ENCODE measurements around the gene TARM1.

DNA sequence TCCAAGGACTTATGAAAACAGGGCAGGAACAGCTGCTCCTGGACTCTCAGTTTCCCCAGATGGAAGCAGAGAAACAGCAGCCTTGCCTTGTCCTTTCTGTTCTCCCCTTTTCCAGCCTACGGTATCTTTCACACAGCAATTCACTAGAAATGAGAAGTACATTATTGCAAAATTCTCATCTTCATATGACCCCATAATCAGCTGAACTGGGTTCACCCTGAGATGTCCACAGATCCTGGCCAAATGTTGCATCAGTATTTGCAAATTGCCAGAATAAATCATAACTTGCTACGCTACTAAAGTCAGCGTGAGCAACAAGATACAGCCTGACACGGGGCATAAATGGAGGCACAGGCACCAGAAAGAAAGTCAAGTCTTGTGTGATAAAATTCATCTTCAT, 33.5 kb downstream of the TARM1 start:
- TF ChIP-seq, protein P1, sequence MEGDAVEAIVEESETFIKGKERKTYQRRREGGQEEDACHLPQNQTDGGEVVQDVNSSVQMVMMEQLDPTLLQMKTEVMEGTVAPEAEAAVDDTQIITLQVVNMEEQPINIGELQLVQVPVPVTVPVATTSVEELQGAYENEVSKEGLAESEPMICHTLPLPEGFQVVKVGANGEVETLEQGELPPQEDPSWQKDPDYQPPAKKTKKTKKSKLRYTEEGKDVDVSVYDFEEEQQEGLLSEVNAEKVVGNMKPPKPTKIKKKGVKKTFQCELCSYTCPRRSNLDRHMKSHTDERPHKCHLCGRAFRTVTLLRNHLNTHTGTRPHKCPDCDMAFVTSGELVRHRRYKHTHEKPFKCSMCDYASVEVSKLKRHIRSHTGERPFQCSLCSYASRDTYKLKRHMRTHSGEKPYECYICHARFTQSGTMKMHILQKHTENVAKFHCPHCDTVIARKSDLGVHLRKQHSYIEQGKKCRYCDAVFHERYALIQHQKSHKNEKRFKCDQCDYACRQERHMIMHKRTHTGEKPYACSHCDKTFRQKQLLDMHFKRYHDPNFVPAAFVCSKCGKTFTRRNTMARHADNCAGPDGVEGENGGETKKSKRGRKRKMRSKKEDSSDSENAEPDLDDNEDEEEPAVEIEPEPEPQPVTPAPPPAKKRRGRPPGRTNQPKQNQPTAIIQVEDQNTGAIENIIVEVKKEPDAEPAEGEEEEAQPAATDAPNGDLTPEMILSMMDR (IDR thresholded peaks at IDR 0.05; ENCODE audit: control extremely low read depth in 1 of 3, insufficient read depth in 1 of 3, low read depth in 1 of 3, low read length in 3 of 3): no peak
- no peak for TF ChIP-seq SP4 (IDR thresholded peaks at IDR 0.05; ENCODE audit: low read length)
